Fibroblast of lung (primary cell): ENCODE results near the gene LRMDA. TPM values are rescaled to one million over a fixed set of nuclear protein-coding genes. Genes with fewer than 3 reads are reported as not detected.
A peak's percentile ranks its signal among the peaks of the same experiment; 100 is the strongest.

ENCODE experiments used
- DNase-seq, 2 donors: peaks; one replicate each; pipeline versions ENCODE4 v3.0.0 to v3.0.0-alpha.2; 2010; ENCODE audit warnings: low read depth in 2 of 2
- H2AFZ ChIP-seq: 2 replicates; pipeline ENCODE4 v1.5.1; 2012; ENCODE audit warnings: low read length, control low read depth, inconsistent platforms
- H3K27ac ChIP-seq: 2 replicates; pipeline ENCODE4 v1.5.1; 2011; ENCODE audit warnings: low read length, control low read depth; ENCODE audit not compliant: insufficient read depth
- H3K27me3 ChIP-seq: 2 replicates; pipeline ENCODE4 v1.5.1; 2011; ENCODE audit warnings: mild to moderate bottlenecking, low read length; ENCODE audit not compliant: control insufficient read depth, insufficient read depth
- H3K36me3 ChIP-seq: 2 replicates; pipeline ENCODE4 v1.5.1; 2011; ENCODE audit warnings: low read length; ENCODE audit not compliant: control insufficient read depth, insufficient read depth
- H3K4me1 ChIP-seq: 2 replicates; pipeline ENCODE4 v1.5.1; 2011; ENCODE audit warnings: low read length; ENCODE audit not compliant: control insufficient read depth, insufficient read depth; ENCODE audit errors: extremely low read depth
- H3K4me2 ChIP-seq: 2 replicates; pipeline ENCODE4 v1.5.1; 2011; ENCODE audit warnings: low read length, control low read depth; ENCODE audit not compliant: insufficient read depth; ENCODE audit errors: extremely low read depth
- H3K4me3 ChIP-seq, 4 experiments: fragments of 200-600 bp in 1 of 4; sonication (generic) in 1 of 4; replicated peaks in 1 of 4; 2 replicates each; pipeline ENCODE4 v1.5.1; 2011 to 2016; ENCODE audit warnings: low read length in 4 of 4, low read depth in 3 of 4, mild to moderate bottlenecking in 3 of 4, control low read depth in 2 of 4, inconsistent platforms in 1 of 4, mixed read lengths in 1 of 4; ENCODE audit not compliant: insufficient read depth in 1 of 4; ENCODE audit errors: control extremely low read depth in 1 of 4
- H3K79me2 ChIP-seq: 2 replicates; pipeline ENCODE4 v1.5.1; 2012; ENCODE audit warnings: mild to moderate bottlenecking, low read length, inconsistent platforms; ENCODE audit not compliant: control insufficient read depth, insufficient read depth
- H3K9ac ChIP-seq: 2 replicates; pipeline ENCODE4 v1.5.1; 2011; ENCODE audit warnings: mild to moderate bottlenecking, low read length, control low read depth; ENCODE audit not compliant: insufficient read depth
- H3K9me3 ChIP-seq: 2 replicates; pipeline ENCODE4 v1.5.1; 2012; ENCODE audit warnings: low read depth, low read length; ENCODE audit not compliant: control insufficient read depth, insufficient read depth
- H4K20me1 ChIP-seq: 2 replicates; pipeline ENCODE4 v1.5.1; 2011; ENCODE audit warnings: low read length; ENCODE audit not compliant: control insufficient read depth, insufficient read depth; ENCODE audit errors: extremely low read depth
- EZH2 ChIP-seq: IDR thresholded peaks from 2 replicates; pipeline ENCODE4 v1.5.1; 2012; ENCODE audit warnings: low read length, control low read depth, mild to moderate bottlenecking; ENCODE audit errors: missing control alignments
- polyA plus RNA-seq, 2 donors: library from polyadenylated mRNA; depleted of rRNA in 1 of 2; stranded (reverse) in 1 of 2; unstranded in 1 of 2; fragments of >200 nt; gene quantifications; 2 replicates each; pipeline ENCODE4 v1.2.1, GENCODE V29; 2011 to 2012; ENCODE audit warnings: missing spikeins in 1 of 2
- total RNA-seq: library from RNA; depleted of rRNA; stranded (reverse); fragments of >200 nt; gene quantifications from 2 replicates; pipeline ENCODE4 v1.2.1, GENCODE V29; 2014
- TF ChIP-seq, protein P1 (sequence below), 2 donors: IDR thresholded peaks in 1 of 2; conservative IDR thresholded peaks in 1 of 2; 1 replicate in 1 of 2; 2 replicates in 1 of 2; pipeline ENCODE4 v1.5.1; 2011 to 2012; ENCODE audit warnings: low read length in 2 of 2, control low read depth in 1 of 2, inconsistent platforms in 1 of 2, low read depth in 1 of 2, mild to moderate bottlenecking in 1 of 2

Gene LRMDA
- total and polyA plus RNA-seq, 2 donors (not counting 1 experiment from before 2014, with no cell fraction given), result 1.7 to 2.0 TPM

DNA sequence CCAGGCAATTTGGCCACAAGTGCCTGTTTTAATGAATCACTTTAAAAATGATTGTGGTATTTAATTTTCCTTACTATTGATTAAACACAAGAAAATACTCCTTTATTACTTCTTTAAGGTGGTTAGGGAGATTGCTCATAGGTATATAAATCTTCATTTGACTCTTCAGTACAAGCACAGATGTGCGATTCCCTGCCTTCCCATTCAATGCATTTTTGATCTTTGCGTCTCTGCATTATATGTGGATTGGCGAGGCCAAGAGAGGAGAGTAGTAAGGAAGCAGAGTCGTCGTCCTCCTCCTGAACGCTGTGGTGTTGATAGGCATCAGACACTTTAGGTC is 683.7 kb downstream of the LRMDA start:
- no peaks in the 10 kb centered on the region for H3K79me2 ChIP-seq
- no peak overlapping the region for H3K9ac ChIP-seq
- H3K27ac ChIP-seq, result no peak overlapping the region
- no peak for DNase-seq
- no peak overlapping the region for H3K4me3 ChIP-seq
- no peak overlapping the region for H3K4me2 ChIP-seq
- no peaks in the 10 kb centered on the region for H3K36me3 ChIP-seq
- no peaks in the 10 kb centered on the region for H4K20me1 ChIP-seq
- no peaks in the 10 kb centered on the region for H3K9me3 ChIP-seq
- no peak for TF ChIP-seq EZH2
- TF ChIP-seq, protein P1, sequence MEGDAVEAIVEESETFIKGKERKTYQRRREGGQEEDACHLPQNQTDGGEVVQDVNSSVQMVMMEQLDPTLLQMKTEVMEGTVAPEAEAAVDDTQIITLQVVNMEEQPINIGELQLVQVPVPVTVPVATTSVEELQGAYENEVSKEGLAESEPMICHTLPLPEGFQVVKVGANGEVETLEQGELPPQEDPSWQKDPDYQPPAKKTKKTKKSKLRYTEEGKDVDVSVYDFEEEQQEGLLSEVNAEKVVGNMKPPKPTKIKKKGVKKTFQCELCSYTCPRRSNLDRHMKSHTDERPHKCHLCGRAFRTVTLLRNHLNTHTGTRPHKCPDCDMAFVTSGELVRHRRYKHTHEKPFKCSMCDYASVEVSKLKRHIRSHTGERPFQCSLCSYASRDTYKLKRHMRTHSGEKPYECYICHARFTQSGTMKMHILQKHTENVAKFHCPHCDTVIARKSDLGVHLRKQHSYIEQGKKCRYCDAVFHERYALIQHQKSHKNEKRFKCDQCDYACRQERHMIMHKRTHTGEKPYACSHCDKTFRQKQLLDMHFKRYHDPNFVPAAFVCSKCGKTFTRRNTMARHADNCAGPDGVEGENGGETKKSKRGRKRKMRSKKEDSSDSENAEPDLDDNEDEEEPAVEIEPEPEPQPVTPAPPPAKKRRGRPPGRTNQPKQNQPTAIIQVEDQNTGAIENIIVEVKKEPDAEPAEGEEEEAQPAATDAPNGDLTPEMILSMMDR (conservative IDR thresholded peaks at IDR 0.05 in 1 of 2, IDR thresholded peaks at IDR 0.05 in 1 of 2; ENCODE audit: low read depth in 1 of 2, low read length in 2 of 2), result no peak
- no peaks in the 10 kb centered on the region for H3K27me3 ChIP-seq
- H2AFZ ChIP-seq, result no peak overlapping the region
- peaks cover 7% of the 10 kb centered on the region for H3K4me1 ChIP-seq

- Histone ChIP-seq H3K79me2 (no peaks in the 10 kb centered on the region), H3K9ac (no peak overlapping the region), H3K27ac (no peak overlapping the region), H3K4me1 (peaks cover 7% of the 10 kb centered on the region), H3K4me2 (no peak overlapping the region), H3K4me3 (no peak overlapping the region), H2AFZ (no peak overlapping the region), H3K9me3 (no peaks in the 10 kb centered on the region), H3K27me3 (no peaks in the 10 kb centered on the region), H4K20me1 (no peaks in the 10 kb centered on the region), H3K36me3 (no peaks in the 10 kb centered on the region)
- peak in 1 of 2 donors; percentile 34 for DNase-seq
- no peak for TF ChIP-seq EZH2
- TF ChIP-seq, protein P1 (conservative IDR thresholded peaks at IDR 0.05 in 1 of 2, IDR thresholded peaks at IDR 0.05 in 1 of 2; ENCODE audit: low read depth in 1 of 2, low read length in 2 of 2), result no peak
These were observed 684.2 kb downstream of the LRMDA start for GRCh38 chr10:76115471-76116155.

- Histone ChIP-seq H3K9ac (no peak overlapping the region), H3K4me1 (peaks cover 7% of the 10 kb centered on the region), H3K4me2 (no peak overlapping the region), H3K4me3 (no peak overlapping the region), H3K9me3 (no peaks in the 10 kb centered on the region), H3K27ac (no peak overlapping the region), H3K36me3 (no peaks in the 10 kb centered on the region), H4K20me1 (no peaks in the 10 kb centered on the region), H2AFZ (no peak overlapping the region), H3K27me3 (no peaks in the 10 kb centered on the region), H3K79me2 (no peaks in the 10 kb centered on the region)
- TF ChIP-seq, protein P1 (conservative IDR thresholded peaks at IDR 0.05 in 1 of 2, IDR thresholded peaks at IDR 0.05 in 1 of 2; ENCODE audit: low read depth in 1 of 2, low read length in 2 of 2), result no peak
- TF ChIP-seq EZH2, result no peak
- DNase-seq, result no peak
These were observed 685.1 kb downstream of the LRMDA start for GRCh38 chr10:76116523-76116922.
